Suprapubic skin (tissue), 4 donors: ENCODE measurements around the gene ARMCX6.
"Not testable (repeated sequence)": the region's sequence is repeated elsewhere in the genome, so short reads cannot be mapped to it uniquely, and the experiment has no call there.

Experiments
- CTCF ChIP-seq, 2 donors: fragments of 200-600 bp in 1 of 2; fragments of 450-650 bp in 1 of 2; sonication (generic) in 1 of 2; IDR thresholded peaks; one replicate each; pipeline ENCODE4 v1.5.1; 2016 to 2019; ENCODE audit warnings: antibody characterized with exemption in 2 of 2, mild to moderate bottlenecking in 1 of 2, moderate library complexity in 1 of 2
- EP300 ChIP-seq: sonication (generic); formaldehyde crosslinking; IDR thresholded peaks from one replicate; pipeline ENCODE4 v1.6.1; 2017; ENCODE audit warnings: antibody characterized with exemption
- POLR2A ChIP-seq, 2 donors: fragments of 450-650 bp; IDR thresholded peaks; one replicate each; pipeline ENCODE4 v1.6.1; 2017; ENCODE audit warnings: antibody characterized with exemption in 2 of 2, mild to moderate bottlenecking in 2 of 2, moderate library complexity in 2 of 2
- POLR2AphosphoS5 ChIP-seq, 3 donors: sonication (generic); formaldehyde crosslinking; IDR thresholded peaks; one replicate each; pipeline ENCODE4 v1.6.1; 2017; ENCODE audit warnings: antibody characterized with exemption in 3 of 3

GRCh38 chrX:101599592-101599991 lies 18.2 kb downstream of the ARMCX6 start:
- TF ChIP-seq CTCF (IDR thresholded peaks at IDR 0.05); POLR2AphosphoS5 (IDR thresholded peaks at IDR 0.05); POLR2A (IDR thresholded peaks at IDR 0.05); EP300: not testable (repeated sequence)
